ENCODE measurements around the gene ZNF333. TPM values are rescaled to one million over a fixed set of nuclear protein-coding genes. Genes with fewer than 3 reads are reported as not detected.
"Not testable (repeated sequence)": the region's sequence is repeated elsewhere in the genome, so short reads cannot be mapped to it uniquely, and the experiment has no call there.

The ZNF333 gene
- total RNA-seq, 1 donor from 2014 or later: 23.0 TPM

DNA sequence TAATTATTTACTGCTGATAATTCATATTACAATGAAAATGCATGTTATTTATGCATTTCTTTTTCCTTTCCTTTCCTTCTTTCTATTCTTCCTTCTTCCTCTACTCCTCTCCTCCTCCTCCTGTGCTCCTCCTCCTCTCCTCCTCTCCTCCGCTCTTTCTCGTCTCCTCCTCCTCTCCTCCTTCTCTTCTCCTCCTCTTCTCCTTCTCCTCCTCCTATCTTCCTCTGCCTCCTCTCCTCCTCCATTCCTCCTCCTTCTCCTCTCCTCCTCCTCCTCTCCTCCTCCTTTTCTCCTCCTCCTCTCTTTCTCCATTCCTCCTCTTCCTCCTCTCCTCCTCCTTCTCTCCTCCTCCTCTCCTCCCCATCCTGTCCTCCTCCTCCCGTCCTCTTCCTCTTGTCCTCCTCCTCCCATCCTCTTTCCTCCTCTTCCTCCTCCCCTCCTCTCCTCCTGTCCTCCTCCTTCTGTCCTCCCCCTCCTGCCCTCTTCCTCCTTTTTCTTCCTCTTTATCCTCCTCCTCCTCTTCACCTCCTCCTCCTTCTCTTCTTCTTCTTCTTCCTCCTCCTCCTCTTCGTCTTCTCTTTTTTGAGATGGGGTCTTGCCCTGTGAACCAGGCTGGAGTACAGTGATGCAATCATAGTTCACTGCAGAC is 73.8 kb downstream of the ZNF333 start:
- Mint-ChIP-seq H3K27ac (ENCODE audit: unreplicated experiment) (no peak overlapping the region), H3K27me3 (ENCODE audit: unreplicated experiment) (peaks cover 6% of the 10 kb centered on the region)

DNA sequence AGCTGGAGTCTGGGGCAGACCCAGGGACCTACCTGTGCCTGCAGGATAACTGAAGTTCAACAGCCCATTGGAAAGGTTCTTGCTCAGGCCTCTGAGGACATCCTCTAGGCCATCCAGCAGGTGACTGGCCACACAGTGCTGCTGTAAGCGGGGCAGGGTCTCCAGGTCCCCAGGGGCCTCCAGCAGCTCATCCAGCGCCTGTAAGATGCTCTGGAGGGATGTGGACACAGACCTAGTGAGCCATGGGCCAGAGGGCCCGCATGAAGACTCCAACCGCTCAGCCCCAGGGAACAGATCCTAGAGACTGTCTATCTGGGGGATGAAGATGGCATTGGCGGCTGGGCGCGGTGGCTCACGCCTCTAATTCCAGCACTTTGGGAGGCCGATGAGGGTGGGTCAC is 74.6 kb downstream of the ZNF333 start:
- Mint-ChIP-seq H3K36me3 (ENCODE audit: unreplicated experiment) (no peaks in the 10 kb centered on the region), H3K9me3 (ENCODE audit: unreplicated experiment) (no peaks in the 10 kb centered on the region), H3K4me1 (ENCODE audit: unreplicated experiment) (no peaks in the 10 kb centered on the region), H3K4me3 (ENCODE audit: unreplicated experiment) (no peak overlapping the region), H3K27ac (ENCODE audit: unreplicated experiment) (no peak overlapping the region), H3K27me3 (ENCODE audit: unreplicated experiment) (peaks cover 4% of the 10 kb centered on the region)
- no peak for DNase-seq (ENCODE audit: extremely low spot score, unreplicated experiment)
- TF ChIP-seq, protein P1, sequence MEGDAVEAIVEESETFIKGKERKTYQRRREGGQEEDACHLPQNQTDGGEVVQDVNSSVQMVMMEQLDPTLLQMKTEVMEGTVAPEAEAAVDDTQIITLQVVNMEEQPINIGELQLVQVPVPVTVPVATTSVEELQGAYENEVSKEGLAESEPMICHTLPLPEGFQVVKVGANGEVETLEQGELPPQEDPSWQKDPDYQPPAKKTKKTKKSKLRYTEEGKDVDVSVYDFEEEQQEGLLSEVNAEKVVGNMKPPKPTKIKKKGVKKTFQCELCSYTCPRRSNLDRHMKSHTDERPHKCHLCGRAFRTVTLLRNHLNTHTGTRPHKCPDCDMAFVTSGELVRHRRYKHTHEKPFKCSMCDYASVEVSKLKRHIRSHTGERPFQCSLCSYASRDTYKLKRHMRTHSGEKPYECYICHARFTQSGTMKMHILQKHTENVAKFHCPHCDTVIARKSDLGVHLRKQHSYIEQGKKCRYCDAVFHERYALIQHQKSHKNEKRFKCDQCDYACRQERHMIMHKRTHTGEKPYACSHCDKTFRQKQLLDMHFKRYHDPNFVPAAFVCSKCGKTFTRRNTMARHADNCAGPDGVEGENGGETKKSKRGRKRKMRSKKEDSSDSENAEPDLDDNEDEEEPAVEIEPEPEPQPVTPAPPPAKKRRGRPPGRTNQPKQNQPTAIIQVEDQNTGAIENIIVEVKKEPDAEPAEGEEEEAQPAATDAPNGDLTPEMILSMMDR (IDR thresholded peaks at IDR 0.05): no peak

More for the DNA sequence above, 73.8 kb downstream of the ZNF333 start:
- H3K4me1 Mint-ChIP-seq (ENCODE audit: unreplicated experiment): no peaks in the 10 kb centered on the region
- no peak for DNase-seq (ENCODE audit: extremely low spot score, unreplicated experiment)
- H3K4me3 Mint-ChIP-seq (ENCODE audit: unreplicated experiment): no peak overlapping the region
- no peaks in the 10 kb centered on the region for H3K36me3 Mint-ChIP-seq (ENCODE audit: unreplicated experiment)
- TF ChIP-seq, protein P1 (IDR thresholded peaks at IDR 0.05): no peak
- no peaks in the 10 kb centered on the region for H3K9me3 Mint-ChIP-seq (ENCODE audit: unreplicated experiment)

DNA sequence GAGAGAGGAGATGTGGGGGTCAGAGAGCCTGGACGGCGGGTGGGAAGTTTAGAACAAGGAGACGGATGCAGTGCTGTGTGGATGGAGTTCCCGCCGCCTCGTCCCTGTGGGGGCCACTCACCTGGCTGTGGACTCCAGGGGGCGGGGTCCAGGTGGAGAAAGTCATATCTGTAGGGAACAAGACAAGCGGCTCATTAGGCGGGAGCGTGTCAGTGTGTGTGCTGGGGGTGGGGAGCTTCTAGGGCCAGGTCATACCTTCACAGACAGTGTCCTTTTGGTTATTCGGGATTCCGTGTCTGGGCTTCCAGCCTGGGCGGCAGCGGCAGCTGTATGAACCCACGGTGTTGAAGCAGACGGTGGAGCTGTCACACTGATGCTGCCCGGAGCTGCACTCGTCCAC is 75.6 kb downstream of the ZNF333 start:
- H3K36me3 Mint-ChIP-seq (ENCODE audit: unreplicated experiment); DNase-seq (ENCODE audit: extremely low spot score, unreplicated experiment); H3K27ac Mint-ChIP-seq (ENCODE audit: unreplicated experiment); H3K27me3 Mint-ChIP-seq (ENCODE audit: unreplicated experiment); H3K9me3 Mint-ChIP-seq (ENCODE audit: unreplicated experiment); H3K4me1 Mint-ChIP-seq (ENCODE audit: unreplicated experiment); H3K4me3 Mint-ChIP-seq (ENCODE audit: unreplicated experiment): not testable (repeated sequence)

DNA sequence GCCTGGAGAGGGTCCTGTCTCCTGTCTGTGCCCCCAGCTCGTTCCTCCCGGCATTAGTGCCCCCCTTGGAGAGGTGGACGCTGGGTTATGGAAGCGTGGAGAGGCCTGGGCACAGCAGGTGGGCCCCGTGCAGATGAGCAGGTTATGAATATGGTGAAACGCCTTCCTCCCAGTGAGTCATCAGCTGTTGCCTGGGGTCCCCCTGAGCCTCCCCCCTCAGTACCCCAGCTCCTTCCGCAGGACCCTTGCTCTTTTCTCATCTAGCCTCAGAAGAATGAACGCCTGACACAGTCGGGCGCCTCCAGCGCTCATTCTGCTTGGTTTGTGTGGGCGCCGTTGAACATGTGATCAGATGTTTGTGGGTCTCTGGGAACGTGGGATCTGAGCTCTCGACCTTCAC is 76.0 kb downstream of the ZNF333 start:
- DNase-seq (ENCODE audit: extremely low spot score, unreplicated experiment); H3K27ac Mint-ChIP-seq (ENCODE audit: unreplicated experiment); H3K4me1 Mint-ChIP-seq (ENCODE audit: unreplicated experiment); H3K27me3 Mint-ChIP-seq (ENCODE audit: unreplicated experiment); H3K36me3 Mint-ChIP-seq (ENCODE audit: unreplicated experiment); H3K9me3 Mint-ChIP-seq (ENCODE audit: unreplicated experiment); H3K4me3 Mint-ChIP-seq (ENCODE audit: unreplicated experiment): not testable (repeated sequence)

DNA sequence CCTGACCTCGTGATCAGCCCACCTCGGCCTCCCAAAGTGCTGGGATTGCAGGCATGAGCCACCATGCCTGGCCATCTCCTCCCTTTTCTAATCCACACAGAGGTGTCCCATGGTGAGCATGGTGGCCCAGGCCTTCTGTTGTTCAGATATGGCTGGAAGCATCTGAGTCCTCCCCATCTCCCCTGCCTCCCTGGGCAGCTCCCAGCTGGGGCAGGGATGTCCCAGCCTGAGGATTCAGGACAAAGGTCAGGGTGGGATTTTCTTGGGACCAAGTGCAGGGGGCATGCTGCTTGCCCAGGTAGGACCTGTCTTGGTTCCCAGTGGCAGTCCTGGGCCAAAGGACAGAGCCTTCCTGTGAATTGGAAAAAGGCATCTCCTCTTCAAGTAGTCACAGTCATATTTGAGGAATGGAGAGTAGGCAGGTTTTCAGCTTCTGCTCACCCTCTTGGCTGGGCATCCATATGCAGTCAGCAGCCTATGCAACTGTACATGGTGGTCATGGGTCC is 77.7 kb downstream of the ZNF333 start:
- TF ChIP-seq, protein P1 (IDR thresholded peaks at IDR 0.05): no peak
- Mint-ChIP-seq H3K27me3 (ENCODE audit: unreplicated experiment) (no peaks in the 10 kb centered on the region), H3K27ac (ENCODE audit: unreplicated experiment) (no peak overlapping the region), H3K36me3 (ENCODE audit: unreplicated experiment) (no peaks in the 10 kb centered on the region), H3K4me3 (ENCODE audit: unreplicated experiment) (no peak overlapping the region), H3K4me1 (ENCODE audit: unreplicated experiment) (no peaks in the 10 kb centered on the region), H3K9me3 (ENCODE audit: unreplicated experiment) (no peaks in the 10 kb centered on the region)
- peak; percentile 68 for DNase-seq (ENCODE audit: extremely low spot score, unreplicated experiment)

- DNase-seq (ENCODE audit: extremely low spot score, unreplicated experiment): peak; percentile 73
- no peak overlapping the region for H3K27ac Mint-ChIP-seq (ENCODE audit: unreplicated experiment)
- H3K27me3 Mint-ChIP-seq (ENCODE audit: unreplicated experiment): no peaks in the 10 kb centered on the region
- H3K36me3 Mint-ChIP-seq (ENCODE audit: unreplicated experiment): no peaks in the 10 kb centered on the region
- H3K4me1 Mint-ChIP-seq (ENCODE audit: unreplicated experiment): no peaks in the 10 kb centered on the region
- H3K4me3 Mint-ChIP-seq (ENCODE audit: unreplicated experiment): no peak overlapping the region
- H3K9me3 Mint-ChIP-seq (ENCODE audit: unreplicated experiment): no peaks in the 10 kb centered on the region
- TF ChIP-seq, protein P1 (IDR thresholded peaks at IDR 0.05): no peak
Observed at GRCh38 chr19:14768001-14768400, 78.2 kb downstream of the ZNF333 start.

Measured in osteocyte (in vitro differentiated cells).